ENCODE measurements around the gene FRY.

DNA sequence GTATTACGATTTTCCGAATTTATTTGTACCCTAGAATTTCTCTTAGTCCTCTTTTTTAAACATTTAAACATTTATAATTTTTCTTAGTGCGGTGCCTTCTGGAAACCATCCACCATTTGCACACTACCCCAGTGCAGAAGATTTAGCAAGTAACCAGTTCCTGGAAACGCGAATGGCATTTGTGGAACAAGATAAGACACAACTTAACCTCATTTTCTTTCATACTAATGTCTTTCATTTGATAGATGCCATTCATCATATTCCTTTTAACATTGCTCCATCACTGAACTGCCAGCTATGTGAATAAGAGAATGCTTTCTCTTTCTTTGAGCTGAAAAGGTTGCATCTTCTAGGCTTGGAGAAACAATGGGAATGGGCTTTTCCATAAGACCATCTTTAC lies 6.8 kb downstream of the FRY start:
- TF ChIP-seq, protein P1, sequence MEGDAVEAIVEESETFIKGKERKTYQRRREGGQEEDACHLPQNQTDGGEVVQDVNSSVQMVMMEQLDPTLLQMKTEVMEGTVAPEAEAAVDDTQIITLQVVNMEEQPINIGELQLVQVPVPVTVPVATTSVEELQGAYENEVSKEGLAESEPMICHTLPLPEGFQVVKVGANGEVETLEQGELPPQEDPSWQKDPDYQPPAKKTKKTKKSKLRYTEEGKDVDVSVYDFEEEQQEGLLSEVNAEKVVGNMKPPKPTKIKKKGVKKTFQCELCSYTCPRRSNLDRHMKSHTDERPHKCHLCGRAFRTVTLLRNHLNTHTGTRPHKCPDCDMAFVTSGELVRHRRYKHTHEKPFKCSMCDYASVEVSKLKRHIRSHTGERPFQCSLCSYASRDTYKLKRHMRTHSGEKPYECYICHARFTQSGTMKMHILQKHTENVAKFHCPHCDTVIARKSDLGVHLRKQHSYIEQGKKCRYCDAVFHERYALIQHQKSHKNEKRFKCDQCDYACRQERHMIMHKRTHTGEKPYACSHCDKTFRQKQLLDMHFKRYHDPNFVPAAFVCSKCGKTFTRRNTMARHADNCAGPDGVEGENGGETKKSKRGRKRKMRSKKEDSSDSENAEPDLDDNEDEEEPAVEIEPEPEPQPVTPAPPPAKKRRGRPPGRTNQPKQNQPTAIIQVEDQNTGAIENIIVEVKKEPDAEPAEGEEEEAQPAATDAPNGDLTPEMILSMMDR (IDR thresholded peaks at IDR 0.05), result no peak
- no peak for TF ChIP-seq EZH2 (IDR thresholded peaks at IDR 0.05; ENCODE audit: borderline replicate concordance, insufficient read depth, low read depth, low read length, poor library complexity, severe bottlenecking)

Measured in B cell (primary cell).